Measurements from ENCODE around the gene DLK1. TPM values are rescaled to one million over a fixed set of nuclear protein-coding genes. Genes with fewer than 3 reads are reported as not detected.

Gene DLK1
- total RNA-seq, 1 donor from 2014 or later: not detected

GRCh38 chr14:100733152-100733850 lies 6.6 kb downstream of the DLK1 start:
- DNase-seq (ENCODE audit: low read depth, low spot score): no peak

- DNase-seq (ENCODE audit: low read depth, low spot score): no peak
Measured at GRCh38 chr14:100734031-100734990, 7.6 kb downstream of the DLK1 start.

GRCh38 chr14:100735271-100735670 lies 8.6 kb downstream of the DLK1 start:
- no peak for DNase-seq (ENCODE audit: low read depth, low spot score)

- DNase-seq (ENCODE audit: low read depth, low spot score): no peak
Measured at GRCh38 chr14:100736269-100737180, 9.8 kb downstream of the DLK1 start.

- DNase-seq (ENCODE audit: low read depth, low spot score): no peak
Measured at GRCh38 chr14:100737526-100737925, 10.8 kb downstream of the DLK1 start.

GRCh38 chr14:100738269-100738691 lies 11.6 kb downstream of the DLK1 start:
- DNase-seq (ENCODE audit: low read depth, low spot score): no peak

GRCh38 chr14:100738704-100739131 lies 12.0 kb downstream of the DLK1 start:
- no peak for DNase-seq (ENCODE audit: low read depth, low spot score)

- DNase-seq (ENCODE audit: low read depth, low spot score): no peak
Measured at GRCh38 chr14:100739306-100739705, 12.6 kb downstream of the DLK1 start.

- no peak for DNase-seq (ENCODE audit: low read depth, low spot score)
Measured at GRCh38 chr14:100740196-100740825, 13.6 kb downstream of the DLK1 start.

- no peak for DNase-seq (ENCODE audit: low read depth, low spot score)
Measured at GRCh38 chr14:100740929-100741328, 14.2 kb downstream of the DLK1 start.

- no peak for DNase-seq (ENCODE audit: low read depth, low spot score)
Measured at GRCh38 chr14:100741966-100742365, 15.3 kb downstream of the DLK1 start.

- no peak for DNase-seq (ENCODE audit: low read depth, low spot score)
Measured at GRCh38 chr14:100746326-100746725, 19.6 kb downstream of the DLK1 start.

GRCh38 chr14:100747021-100747586 lies 20.4 kb downstream of the DLK1 start:
- no peak for DNase-seq (ENCODE audit: low read depth, low spot score)

GRCh38 chr14:100747736-100748135 lies 21.0 kb downstream of the DLK1 start:
- DNase-seq (ENCODE audit: low read depth, low spot score): no peak

- no peak for DNase-seq (ENCODE audit: low read depth, low spot score)
Measured at GRCh38 chr14:100748403-100748802, 21.7 kb downstream of the DLK1 start.

GRCh38 chr14:100748944-100749343 lies 22.3 kb downstream of the DLK1 start:
- no peak for DNase-seq (ENCODE audit: low read depth, low spot score)

GRCh38 chr14:100749967-100750597 lies 23.4 kb downstream of the DLK1 start:
- no peak for DNase-seq (ENCODE audit: low read depth, low spot score)

- no peak for DNase-seq (ENCODE audit: low read depth, low spot score)
Measured at GRCh38 chr14:100750762-100751699, 24.3 kb downstream of the DLK1 start.

- no peak for DNase-seq (ENCODE audit: low read depth, low spot score)
Measured at GRCh38 chr14:100754020-100754419, 27.3 kb downstream of the DLK1 start.

Data from pulmonary artery endothelial cell (primary cell).